Smooth muscle cell of the brain vasculature (primary cell): ENCODE data around the gene MYO7B.

Experiments used
- DNase-seq: peaks from one replicate; pipeline ENCODE4 v3.0.0-alpha.2; 2012; ENCODE audit warnings: low read depth, low spot score

Gene MYO7B

DNA sequence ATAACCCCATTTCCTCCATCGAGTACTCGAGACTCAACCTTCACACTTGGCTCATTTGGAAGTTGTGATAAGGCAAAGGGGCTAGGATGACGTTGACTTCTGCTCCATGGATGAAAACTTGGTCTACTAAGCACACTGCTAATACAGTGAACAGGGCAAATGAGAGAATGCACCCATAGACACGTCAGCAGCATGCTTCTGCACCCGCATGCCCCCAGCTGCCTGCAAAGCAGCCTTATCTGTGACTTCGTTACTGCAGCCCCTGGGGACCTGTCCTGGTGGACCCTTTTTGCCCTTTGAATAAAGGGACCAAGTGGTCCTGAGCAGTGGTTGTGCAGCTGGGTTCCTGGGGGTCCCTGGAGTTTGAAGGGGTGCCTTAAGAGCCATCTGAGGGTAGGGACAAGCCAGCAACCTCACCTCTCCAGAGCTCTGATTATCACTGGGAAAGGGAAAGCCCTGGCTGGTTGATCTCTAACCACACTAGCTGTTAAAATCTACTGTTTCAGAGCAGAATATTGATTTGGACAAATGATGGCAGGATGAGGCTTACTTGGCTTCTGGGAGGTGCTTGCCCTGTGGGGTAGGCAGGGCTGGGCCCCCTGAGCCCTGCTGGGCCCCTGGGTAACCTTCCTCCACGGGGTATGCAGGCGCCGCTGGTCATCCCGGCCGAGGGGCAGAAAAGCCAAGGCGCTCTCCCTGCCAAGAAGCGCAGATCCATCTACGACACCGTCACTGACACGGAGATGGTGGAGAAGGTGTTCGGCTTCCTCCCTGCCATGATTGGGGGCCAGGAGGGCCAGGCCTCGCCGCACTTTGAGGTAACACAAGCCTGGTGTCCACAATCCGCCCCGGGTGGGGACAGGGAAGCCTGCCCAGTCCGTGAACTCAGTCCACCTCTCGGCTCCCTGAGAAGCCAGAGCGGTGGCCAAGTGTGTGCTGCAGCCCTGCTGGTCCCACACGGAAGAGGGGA is 72.9 kb downstream of the MYO7B start:
- no peak for DNase-seq

DNA sequence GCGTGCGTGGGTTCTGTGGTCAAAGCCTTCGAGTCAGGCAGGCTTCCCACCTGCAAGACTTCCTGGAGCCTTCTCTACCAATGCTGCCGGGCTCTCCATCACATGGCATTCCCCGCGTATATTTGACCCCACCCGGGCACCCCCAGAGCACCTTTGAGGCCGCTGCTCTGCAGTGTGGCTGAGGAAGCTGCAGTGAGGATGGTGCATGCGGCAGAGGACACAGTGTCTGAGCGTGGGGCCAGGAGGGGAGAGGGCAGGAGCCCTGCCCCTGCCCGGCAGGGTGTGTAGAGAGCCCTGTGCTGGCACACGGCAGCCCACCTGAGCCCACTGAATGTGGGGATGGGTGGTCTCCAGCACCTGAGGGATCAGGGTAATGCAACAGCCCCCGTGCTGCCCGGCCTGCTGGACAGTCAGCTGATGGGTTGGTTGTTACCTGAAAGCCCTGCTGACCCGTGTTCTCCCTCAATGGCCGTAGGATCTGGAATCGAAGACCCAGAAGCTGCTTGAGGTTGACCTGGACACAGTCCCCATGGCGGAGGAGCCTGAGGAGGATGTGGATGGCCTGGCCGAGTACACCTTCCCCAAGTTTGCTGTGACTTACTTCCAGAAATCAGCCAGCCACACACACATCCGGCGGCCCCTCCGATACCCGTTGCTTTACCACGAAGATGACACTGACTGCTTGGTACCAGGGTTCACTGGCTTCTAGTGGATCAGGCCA is 73.7 kb downstream of the MYO7B start:
- no peak for DNase-seq

DNA sequence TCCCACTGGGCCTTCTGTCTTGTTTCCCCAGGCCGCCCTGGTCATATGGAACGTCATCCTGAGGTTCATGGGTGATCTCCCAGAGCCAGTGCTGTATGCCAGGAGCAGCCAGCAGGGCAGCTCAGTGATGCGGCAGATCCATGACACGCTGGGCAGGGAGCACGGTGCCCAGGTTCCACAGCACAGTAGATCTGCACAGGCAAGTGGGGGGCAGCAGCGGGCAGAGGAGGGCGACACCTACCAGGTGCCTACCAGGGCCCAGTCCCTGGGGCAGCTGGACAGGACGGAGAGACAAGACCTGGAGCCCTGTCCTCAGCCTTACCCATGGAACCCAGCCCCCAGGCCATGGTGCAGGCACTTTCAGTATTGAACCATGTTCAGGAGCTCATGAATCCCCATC is 74.3 kb downstream of the MYO7B start:
- DNase-seq = no peak

DNA sequence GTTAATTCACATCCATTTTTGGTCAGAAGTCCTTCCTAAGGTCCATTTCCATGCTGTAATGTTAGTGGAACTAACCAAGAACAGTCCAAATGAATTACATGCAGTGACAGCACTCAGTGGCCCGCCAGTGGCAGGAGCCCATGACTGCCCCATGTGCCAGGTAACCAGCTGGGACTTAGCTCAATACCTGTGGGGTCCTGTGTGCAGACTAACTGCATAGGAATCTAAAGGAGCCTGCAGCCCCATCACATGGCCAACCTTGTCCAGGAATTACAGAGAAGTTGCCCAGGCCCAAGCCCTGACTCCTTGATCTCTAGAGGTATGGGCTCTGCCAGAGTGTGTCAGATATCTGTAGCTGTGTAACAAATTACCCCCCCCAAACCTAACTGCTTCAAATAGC is 75.1 kb downstream of the MYO7B start:
- DNase-seq = no peak

DNA sequence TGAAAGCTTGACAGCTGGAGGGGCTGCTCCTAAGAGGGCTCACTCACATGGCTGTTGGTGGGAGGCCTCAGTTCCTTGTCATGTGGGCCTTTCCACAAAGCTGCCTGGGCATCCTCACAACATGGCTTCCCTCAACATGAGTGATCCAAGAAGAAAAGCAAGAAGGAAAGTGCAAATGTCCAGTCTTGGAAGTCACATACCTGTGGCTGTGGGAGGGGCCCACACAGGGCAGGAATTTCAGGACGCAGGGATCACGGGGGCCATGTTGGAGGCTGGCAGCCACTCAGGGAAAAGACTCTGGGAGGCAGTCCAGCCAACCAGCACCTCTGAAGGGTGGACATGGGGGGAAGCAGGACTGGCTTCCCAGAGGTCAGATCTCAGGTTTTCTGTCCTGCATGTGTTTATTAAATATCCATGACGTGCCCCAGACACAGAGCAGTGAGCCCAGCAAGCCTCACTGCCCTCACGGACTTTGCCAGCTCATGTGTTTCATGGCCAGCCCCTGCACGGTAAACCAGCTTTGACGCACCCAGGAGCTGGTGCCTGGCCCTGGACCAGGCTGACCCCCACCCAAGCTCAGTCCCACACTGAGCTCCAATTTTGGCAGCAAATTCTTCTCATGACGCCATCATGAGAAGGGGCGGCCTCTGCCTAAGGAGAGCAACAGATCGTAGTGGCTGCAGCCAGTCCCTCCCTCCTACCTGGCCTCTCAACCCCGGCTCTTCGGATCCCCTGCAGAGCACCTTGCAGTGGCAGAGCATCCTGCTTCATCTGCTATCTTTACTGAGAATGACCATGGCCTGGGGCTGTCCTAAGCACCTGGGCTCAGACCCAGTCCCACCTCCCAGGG is 75.8 kb downstream of the MYO7B start:
- DNase-seq = no peak

DNA sequence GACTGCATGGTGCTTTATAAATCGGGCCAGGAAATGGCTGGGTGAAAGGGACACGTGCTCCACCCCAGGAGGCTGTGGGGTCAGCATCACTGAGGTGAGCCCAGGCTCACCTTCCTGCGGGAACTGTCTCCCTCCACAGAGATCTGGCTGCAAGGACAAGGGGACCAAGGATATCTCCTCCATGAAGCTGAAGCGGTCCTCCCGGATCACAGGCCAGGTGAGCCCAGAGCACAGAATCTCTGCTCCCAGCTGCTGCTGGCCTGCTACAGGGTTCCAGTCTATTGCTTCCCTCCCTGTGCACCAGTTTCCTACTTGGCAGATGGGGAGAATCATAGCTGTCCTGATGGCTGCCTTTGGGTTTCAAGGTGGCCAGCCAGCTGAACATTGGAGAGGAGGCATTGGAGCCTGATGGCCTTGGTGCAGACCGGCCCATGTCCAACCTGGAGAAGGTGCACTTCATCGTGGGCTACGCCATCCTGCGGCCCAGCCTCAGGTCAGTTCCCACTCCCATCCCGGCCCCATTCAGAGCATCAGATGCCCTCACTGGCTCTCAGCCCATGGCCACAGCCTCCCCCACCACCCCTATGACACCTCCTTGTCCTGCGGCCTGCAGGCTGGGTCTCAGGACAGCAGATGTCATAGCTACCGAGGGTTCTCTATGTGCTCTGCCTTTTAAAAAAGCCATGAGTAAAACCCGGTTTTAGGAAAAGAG is 76.8 kb downstream of the MYO7B start:
- DNase-seq = no peak

DNA sequence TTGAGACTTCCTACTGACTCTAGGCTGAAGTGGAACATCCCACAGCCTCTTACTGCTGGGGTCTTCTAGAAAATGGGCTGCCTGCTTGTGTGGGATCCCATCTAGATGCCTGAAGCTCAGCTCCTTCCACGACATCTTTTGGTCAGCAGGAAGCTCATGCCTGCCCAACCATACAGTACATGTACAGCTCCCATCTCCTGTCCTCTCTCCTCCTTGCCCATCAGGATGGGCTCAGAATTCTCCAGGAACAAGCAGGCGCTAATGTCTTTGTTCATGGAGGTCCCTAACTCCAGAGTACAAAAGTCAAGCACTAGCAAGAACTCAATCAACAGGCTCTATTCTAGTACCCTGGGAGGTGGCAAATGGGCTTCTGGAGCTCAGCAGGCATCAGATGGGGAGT is 78.8 kb downstream of the MYO7B start:
- no peak for DNase-seq

DNA sequence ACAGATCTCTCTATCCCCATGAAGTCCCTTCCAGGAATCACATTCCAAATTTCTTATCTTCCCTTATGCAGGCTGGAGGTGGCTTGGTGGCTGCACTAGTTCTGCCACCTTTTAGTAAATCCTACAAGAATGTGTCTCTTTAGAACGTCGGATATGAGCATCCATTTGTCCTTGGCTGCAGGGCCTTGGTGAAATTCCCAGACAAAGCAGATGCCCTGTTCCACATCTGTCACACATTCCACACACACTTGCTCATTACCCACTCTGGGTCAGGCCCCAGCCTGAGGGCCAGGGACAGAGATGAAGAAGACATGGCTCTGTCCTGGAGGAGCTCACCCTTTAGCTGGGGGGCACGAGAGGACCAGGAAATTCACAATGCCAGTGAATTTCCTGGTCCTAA is 79.2 kb downstream of the MYO7B start:
- DNase-seq = no peak

DNA sequence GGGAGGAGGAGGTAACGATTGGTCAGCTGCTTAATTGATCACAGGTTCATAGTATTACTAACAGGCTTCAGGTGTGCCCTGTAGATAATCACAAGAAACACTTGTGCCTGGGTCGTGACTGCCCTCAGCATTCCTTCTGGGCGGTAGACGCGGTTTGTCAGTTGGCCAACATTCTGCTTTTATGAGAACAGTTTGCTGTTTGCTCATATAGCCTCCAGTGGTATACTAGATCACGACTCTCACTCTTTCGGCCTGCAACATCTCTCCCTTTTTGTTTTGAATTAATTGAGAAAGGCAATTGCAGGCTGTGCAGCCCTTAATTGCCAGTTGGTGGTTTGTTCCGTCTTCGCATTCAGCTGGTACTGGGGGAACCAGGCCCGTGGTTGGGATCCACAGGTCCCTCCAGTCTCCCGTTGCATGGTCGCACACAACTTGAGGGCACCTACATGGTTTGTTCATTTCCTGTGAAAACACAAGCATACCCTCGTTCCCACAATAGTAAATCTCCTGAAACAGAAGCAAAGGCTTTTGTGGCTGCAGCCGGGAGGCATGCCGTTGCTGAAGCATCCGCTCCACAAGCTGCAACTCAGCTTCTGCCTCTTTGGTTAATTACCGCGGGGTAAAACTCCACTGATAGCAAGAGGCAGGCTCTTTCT is 80.2 kb downstream of the MYO7B start:
- no peak for DNase-seq

DNA sequence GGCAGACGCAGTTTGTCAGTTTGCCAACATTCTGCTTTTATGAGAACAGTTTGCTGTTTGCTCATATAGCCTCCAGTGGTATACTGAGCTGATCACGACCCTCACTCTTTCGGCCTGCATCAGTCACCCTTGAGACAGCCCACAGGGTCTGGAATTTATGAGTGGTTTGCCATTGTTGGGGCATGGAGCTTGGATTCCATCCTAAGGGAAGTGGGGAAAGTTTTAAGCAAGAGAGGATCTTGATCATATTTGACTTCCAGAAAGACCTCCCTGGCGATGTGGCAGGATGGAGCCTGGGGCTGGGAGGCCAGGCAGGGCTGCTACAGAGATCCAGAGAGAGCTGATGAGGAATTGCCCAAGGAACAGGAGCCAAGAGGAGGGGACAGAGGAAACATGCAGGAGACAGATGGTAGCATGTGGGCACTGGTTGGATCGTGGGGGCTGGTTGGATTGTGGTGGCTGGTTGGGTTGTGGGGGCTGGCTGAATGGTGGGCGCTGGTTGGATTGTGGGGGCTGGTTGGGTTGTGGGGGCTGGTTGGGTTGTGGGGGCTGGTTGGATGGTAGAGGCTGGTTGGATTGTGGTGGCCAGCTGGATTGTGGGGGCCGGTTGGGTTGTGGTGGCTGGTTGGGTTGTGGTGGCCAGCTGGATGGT is 83.2 kb downstream of the MYO7B start:
- no peak for DNase-seq

DNA sequence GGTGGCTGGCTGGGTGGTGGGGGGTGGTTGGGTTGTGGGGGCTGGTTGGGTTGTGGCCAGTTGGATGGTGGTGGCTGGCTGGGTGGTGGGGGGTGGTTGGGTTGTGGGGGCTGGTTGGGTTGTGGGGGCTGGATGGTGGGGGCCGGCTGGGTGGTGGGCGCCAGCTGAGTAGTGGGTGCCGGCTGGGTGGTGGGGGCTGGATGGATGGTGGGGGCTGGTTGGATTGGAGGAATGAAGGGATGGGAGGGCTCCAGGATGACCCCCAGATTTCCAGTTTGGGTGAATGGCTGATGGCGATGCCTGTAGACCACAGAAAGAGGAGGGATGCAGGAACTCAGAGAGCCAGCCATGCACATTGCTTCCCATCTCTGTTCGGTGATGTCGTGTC is 83.7 kb downstream of the MYO7B start:
- no peak for DNase-seq

DNA sequence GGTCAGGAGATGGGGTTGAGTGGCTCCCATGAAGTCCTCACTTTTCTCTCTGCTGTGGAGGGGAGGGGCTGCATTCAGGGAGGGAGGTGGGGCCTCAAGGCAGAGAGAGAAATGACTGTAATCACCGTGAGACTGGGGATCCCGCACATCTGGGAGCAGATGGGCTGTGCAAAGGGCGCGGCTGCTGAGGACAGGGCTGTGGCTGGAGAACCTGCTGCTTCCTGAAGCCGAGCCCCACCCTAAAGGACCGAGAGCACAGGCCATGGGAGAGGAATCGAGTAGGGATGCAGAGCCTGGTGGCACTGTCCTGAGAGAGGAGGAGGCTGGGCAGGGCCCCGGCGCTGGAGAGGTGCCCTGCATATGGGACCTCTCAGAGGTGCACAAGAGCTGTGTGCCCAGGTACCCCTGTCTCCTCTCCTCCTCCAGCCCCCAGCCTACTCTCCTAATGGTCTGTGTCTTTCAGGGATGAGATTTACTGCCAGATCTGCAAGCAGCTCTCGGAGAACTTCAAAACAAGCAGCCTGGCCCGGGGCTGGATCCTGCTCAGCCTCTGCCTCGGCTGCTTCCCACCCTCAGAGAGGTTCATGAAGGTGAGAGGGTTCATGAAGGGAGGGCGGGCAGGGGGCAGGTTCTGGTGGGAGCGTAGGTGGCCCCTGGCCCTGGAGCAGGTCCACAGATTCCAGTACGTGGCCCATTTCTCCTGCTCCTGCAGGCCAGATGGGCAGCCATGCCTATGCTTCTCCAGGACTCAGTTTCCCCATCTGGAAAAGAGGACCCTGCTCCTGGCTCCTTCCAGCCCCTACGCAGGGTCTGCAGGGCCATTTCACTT is 84.6 kb downstream of the MYO7B start:
- DNase-seq = no peak

DNA sequence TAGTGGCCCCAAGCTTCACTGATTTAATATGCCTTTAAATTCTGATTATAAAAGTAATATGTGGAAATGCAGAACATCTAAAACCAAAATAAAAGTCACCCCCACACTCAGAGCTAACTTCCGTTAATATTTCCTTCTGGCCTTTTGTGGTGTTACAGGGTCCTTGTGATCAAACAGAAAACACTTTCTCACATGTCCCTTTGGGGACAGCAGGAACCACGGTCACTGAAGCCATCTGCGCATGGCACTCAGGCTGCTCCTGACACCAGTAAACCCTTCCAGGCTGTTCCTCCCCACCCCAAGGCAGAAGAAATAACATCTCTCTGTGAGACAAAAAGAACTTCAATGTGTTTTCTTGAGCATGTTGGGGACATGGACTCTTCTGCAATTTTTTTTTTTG is 85.4 kb downstream of the MYO7B start:
- no peak for DNase-seq

DNA sequence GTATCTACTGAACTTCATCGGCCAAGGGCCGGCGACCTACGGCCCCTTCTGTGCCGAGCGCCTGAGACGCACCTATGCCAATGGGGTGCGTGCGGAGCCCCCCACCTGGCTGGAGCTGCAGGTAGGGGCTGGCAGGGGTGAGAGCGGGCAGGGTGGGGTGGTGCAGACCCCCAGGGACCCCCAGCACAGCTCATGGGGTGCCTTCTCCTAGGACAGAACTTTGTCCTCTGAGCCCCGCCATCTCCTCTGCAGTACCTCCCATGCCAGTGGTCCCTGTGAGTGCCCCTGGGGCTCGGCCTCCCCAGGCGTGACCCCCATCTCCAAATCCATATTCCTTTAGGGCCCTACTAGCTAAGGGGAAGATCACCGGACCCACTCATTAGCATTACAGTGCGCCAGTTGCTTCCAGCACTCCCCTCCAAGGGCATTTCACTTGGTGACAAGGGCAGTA is 86.5 kb downstream of the MYO7B start:
- no peak for DNase-seq

DNA sequence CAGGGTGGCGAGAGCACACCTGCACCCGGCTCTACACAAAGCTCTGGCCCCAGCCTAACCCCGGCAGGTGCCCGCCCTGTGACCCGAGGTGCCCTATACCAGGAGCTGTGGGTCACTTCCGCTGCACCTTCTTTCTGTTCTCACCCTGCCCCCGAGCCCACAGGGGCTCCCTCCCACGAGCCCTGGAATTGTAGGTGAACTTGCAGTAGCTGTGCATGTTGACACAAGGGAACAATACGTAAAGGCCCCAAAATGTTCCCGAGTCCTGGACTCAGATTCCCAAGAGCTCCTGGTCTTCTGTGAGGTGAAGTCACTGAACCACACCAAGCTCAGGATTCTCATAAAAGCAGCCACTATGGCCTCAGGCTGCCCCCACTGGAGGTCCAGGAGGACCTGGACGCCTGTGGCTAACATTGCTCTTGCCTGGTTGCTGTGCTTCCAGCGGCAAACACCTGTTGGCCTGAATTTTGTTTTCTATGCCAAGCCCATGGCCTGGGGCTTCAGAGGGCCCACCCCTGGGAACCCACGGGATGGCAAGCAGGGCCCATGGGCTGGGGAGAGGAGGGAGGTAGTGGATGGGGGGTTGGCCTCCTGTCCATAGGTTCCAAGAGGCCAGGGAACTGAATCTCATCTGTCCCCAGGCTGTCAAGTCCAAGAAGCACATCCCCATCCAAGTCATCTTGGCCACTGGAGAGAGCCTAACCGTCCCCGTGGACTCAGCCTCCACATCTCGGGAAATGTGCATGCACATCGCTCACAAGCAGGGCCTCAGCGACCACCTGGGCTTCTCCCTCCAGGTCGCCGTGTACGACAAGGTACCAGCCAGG is 87.3 kb downstream of the MYO7B start:
- DNase-seq = no peak

DNA sequence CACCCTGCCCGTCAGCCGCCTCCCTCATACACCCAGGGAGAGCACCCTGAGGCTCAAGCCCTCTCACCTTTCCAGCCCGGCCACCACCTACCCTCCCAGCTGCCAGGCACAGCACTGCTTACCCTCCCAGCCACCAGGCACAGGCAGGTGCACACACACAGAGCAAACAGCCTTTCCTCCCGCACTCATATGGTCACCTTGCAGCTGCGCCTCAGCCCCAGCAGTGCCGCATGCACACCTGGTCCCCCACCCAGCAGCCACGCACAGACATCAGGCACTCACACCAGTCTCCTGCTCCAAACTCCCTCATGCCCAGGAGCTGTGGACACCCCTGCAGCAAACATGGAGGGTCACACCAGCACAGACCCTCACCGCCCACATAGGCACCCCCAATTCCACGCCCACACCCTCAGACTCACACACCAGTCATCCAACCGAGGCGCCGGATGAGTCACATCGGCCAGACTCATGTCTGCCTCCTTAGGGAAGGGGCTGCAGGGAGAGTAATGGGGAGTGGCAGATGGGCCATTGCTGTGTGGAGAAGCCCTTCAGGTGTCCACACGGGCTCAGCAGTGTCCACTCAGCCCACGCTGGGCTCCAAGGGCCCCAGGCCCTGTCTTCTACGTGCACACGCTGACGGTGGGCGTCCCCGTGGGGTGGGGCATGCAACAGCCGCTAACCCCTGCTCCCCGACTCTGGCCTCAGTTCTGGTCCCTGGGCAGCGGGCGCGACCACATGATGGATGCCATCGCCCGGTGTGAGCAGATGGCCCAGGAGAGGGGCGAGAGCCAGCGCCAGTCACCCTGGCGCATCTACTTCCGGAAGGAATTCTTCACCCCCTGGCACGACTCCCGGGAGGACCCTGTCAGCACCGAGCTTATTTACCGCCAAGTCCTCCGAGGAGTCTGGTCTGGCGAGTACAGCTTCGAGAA is 88.2 kb downstream of the MYO7B start:
- DNase-seq = no peak

DNA sequence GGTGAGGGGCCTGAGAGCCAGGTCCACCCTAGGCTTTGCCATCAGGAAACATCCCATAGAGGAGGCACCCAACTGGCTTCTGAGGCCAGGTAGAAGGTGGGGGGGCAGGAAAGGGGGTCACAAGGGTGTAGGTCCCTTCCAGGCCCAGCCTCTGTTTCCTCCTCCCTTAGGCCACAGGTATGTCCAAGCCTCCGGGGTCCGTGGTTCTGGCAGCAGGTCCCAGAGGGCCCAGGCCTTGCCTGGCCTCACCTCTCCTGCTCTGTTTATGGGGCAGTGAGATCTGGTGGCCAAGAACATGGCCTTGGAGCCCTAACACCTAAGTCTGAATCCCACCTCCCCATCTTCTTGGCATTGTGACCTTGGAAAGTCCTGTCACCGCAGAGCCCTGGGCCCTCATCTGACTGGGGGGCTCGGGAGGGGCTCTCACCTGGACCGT is 88.9 kb downstream of the MYO7B start:
- no peak for DNase-seq
